ENCODE measurements around the gene SPEF2.

DNA sequence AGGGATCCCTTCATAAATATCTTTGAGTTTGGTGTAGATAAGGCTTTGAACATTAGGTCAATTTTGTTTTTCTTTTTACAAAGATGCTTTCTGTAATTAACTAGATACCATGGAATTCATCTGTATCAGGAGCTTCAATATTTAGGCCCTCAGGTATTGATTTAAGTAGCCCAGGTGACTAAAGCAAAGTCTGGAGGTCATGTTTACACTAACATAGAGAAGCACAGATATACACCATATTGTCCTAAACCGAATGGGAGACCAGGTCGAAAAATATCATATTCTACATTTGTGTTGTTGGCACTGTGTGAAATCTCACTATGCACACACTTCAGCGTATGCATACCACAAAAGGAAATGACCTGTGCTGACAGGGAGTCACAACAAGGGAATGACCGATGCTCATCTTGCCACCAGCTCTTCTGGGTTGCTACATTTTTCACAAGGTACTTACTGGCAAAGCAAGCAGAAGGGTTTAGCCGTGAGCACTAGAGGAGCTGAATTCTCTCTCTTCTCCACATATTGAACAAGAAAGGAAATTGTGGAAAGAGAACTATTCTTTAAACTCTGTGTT, 140.6 kb downstream of the SPEF2 start:
- TF ChIP-seq, protein P1, sequence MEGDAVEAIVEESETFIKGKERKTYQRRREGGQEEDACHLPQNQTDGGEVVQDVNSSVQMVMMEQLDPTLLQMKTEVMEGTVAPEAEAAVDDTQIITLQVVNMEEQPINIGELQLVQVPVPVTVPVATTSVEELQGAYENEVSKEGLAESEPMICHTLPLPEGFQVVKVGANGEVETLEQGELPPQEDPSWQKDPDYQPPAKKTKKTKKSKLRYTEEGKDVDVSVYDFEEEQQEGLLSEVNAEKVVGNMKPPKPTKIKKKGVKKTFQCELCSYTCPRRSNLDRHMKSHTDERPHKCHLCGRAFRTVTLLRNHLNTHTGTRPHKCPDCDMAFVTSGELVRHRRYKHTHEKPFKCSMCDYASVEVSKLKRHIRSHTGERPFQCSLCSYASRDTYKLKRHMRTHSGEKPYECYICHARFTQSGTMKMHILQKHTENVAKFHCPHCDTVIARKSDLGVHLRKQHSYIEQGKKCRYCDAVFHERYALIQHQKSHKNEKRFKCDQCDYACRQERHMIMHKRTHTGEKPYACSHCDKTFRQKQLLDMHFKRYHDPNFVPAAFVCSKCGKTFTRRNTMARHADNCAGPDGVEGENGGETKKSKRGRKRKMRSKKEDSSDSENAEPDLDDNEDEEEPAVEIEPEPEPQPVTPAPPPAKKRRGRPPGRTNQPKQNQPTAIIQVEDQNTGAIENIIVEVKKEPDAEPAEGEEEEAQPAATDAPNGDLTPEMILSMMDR (IDR thresholded peaks at IDR 0.05; ENCODE audit: poor library complexity) = no peak
- TF ChIP-seq EZH2phosphoT487 (IDR thresholded peaks at IDR 0.05; ENCODE audit: low read depth, severe bottlenecking, unreplicated experiment) = no peak
